Fibroblast of the conjunctiva (primary cell): ENCODE results near the gene TMEM14A.
A peak's percentile ranks its signal among the peaks of the same experiment; 100 is the strongest.
"Not testable (repeated sequence)": the region's sequence is repeated elsewhere in the genome, so short reads cannot be mapped to it uniquely, and the experiment has no call there.

ENCODE experiments used
- DNase-seq: peaks from one replicate; pipeline ENCODE4 v3.0.0-alpha.2; 2010; ENCODE audit warnings: low read depth

The TMEM14A gene

DNA sequence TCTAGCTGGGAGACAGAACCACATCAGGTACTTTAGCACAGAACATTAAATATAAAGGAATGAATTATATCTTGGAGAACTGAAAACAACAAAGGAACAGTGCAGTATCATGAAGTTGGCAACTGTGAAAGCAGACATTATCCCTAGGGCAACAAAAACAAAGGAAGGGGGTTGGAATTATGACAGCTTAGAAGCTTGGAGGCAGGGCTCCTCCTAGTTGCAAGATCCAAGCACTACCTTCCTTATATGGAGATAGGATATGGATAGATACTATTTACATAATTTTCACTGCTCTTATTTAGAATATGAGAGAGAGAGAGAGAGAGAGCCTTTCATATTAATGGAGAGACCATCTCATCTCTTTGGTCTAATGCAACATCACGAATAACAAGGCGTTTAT is 27.0 kb downstream of the TMEM14A start:
- no peak for DNase-seq

DNA sequence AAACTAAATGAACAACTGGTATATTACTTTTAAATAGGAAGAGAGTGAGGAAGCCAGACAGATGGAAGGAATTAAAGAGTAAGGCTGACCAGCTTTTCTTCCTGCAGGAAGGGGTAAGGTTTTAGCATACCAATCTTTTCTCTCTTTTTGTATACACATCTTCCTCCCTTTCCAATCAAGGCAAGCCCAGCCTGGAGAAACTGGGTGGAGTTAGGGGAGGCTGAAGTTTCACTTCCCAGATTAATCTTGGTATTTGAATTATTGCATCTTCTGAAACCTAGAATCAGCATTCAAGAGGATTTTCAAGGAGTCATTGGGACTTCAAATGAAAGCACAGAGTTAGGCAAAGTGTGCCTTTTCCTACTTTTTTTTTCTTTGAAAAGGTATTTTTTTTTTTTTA is 33.1 kb downstream of the TMEM14A start:
- DNase-seq, result no peak

DNA sequence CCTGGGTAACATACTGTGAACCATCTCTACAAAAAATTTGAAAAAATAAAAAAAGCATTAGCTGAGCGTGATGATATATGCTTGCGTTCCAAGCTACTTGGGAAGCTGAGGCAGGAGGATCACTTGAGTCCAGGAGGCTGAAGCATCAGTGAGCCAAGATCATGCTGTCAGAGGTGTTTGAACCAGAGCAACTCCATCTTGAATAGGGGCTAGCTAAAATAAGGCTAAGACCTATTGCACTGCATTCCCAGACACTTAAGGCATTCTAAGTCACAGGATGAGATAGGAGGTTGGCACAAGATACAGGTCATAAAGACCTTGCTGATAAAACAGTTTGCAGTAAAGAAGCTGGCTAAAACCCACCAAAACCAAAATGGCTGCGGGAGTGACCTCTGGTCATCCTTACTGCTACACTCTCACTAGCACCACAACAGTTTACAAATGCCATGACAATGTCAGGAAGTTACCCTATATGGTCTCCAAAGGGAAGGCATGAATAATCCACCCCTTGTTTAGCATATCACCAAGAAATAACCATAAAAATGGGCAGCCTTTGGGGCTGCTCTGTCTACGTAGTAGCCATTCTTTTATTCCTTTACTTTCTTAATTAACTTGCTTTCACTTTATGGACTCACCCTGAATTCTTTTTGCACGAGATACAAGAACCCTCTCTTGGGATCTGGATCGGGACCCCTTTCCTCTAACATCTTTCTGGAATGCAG is 34.0 kb downstream of the TMEM14A start:
- DNase-seq, result not testable (repeated sequence)

DNA sequence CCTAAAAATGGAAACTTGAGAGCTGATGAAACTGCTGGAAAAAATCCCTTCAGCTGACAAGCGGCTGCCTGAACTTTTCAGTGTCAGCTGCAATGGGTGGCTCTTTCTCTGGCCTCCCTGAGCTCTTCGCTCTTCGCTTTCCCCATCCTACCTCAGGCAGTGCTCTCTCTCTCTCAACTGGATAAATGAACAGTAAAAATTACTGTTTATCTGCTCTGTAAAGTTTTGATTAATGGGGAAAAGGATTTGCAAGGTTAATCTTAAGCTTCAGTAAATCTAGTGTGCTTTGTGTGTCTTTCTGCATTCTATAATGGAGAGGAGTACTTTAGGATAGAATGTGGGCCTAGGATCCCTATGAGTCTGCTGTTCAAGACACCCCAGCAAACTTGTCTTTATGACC is 35.1 kb downstream of the TMEM14A start:
- DNase-seq, result no peak

DNA sequence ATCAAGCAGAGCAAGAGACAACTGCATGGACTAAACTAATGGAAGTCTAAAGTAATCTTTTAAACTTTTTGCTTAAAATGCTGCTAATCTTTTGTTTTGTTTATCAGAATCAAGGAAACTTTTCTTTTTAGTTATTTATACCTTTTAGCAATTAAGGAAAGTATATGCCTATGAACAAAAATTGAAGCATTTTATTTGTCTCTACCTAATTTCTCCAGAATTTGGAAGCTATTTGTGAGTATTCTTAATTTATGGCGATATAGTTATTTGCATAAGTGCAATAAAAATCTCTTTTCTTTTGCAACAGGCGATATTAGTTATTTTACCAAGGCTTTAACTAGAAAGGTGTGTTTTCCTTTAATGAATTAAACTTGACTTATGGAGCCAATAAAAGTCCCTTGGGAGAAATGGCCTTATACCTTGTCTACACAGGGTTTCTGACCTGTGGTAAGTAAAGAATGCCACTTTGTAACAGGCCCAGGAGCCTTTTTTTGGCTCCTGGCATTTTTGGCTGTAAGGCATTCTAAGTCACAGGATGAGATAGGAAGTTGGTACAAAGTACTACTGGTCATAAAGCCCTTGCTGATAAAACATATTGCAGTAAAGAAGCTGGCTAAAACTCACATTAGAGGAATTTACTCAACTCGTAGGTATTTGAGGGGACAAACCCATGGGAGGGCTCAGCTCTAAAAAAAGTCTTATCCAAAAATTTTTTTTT is 37.2 kb downstream of the TMEM14A start:
- no peak for DNase-seq

DNA sequence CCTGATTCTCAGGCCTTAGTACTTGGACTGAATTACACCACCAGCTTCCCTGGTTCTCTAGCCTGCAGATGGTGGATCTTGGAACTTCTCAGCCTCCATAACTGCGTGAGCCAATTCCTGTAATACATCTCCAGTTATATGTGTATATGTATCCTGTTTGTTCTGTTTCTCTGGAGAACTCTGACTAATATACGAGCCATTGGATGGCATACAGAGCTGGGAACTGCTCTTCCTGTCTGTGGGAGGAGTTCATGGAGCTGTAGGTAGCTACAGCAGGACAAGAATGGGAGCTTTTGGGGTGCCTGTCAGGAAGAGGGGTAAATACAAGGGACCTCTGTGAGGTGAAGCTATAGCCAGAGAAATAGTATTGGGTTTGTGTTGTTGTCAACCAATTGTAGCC is 41.2 kb downstream of the TMEM14A start:
- no peak for DNase-seq

DNA sequence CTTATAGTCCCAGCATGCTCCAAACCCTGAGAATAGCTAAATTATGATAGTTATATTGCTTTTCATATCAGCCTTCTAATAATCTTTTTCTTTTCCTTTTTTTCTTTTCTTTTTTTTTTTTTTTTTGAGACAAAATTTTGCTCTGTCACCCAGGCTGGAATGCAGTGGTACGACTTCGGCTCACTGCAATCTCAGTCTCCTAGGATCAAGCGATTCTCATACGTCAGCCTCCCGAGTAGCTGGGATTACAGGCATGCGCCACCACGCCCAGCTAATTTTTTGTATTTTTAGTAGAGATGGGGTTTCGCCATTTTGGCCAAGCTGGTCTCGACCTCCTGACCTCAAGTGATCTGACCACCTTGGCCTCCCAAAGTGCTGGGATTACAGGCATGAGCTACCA is 43.8 kb downstream of the TMEM14A start:
- DNase-seq, result not testable (repeated sequence)

DNA sequence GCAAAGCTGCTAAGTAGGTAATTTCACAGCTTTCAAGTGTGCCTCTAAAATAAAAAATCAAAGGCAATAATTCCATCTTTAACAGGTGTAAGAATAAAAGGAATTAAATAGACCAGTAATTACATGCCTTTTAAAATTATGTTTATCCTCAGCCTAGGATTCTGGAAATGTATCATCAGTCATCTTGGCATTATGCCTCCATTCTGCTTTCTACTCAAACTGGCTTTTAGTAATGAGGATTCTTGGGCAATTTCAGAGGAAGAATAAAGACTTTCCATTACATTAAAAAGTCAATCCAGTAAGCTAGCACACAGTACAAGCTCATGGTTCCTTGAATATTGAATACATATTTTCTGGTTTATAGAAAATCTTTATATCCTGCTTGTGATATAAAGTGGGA is 47.6 kb downstream of the TMEM14A start:
- DNase-seq, result no peak

DNA sequence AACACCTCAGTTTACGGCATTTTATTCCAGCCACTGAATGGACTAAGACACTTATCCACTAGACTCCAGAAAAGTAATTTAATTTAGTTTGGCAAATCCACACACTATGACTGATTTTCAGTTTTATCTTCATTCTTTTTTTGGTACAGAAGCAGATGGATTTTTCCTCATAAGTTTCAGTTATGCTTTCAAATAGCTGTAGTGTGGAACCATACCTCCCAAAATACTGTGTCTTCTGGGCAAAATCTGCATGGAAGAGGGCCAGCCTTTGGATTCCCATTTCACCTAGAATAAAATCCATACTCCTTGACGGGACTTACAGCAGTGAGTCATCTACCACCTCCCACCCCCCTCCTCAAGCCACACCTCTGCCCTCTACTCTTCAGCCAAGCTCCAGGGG is 49.4 kb downstream of the TMEM14A start:
- no peak for DNase-seq

DNA sequence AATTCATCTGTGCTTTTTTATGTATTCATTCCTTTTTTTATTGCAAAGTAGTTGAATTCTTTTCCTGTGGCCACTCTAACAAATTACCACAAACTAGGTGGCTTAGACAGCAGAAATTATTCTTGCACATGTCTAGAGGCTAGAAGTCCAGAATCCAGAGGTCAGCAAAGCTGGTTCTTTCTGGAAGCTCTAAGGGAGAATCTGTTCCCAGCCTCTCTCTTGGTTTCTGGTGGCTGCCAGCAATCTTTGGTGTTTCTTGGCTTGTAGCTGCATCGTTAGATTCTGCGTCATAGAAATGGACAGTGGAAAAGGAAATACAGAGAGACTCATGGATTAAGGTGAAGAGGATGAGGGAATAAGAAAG is 53.1 kb downstream of the TMEM14A start:
- no peak for DNase-seq

DNA sequence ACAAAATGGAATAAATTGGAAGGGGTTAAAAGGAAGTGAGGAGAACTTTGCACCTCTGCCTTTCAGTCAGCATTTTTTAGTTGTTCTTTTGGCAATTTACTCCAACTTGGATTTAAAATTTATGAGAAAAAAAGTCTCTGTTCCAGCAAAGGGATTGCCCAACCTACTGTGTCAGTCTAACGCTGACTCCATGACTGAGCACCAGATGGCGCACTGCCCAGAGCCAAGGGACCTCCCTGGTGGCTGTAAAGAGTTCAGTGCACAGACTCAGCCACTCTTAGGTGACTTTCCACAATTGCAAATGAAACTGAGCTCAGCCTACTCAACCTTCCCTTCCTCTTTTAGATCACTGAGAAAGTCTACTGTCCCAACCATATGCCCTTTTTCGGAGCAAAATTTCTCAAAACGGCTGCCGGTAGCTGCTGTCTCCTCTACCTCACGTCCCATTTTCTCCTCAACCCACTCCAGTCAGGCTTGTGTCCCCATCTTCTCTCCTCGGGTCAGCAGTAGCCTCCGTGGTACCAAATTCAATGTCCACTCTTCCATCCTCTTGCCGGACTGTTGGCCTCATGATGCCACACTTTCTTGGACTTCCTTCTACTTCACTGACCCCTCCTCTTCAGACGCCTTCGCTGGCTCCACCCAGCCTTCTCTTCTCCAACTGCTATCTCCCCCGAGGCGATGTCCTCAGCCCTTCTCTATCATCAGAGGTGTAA is 53.7 kb downstream of the TMEM14A start:
- peak; percentile 32 for DNase-seq

DNA sequence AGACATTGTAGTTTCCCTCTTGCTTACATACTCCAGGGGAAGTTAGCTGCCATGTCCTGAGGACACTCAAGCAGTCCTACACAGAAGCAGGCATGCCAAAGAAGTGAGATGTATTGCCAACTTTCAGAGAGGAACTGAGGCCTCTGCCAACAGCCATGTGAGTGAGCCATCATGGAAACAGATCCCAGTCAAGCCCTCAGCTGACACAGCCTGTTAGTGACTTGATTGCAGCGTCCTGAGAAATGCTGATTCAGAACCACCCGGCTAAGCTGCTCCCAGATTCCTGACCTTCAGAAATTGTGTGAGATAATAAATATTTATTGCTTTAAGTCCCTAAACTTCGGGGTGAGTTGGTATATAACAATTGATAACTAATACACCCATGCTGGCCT is 54.2 kb downstream of the TMEM14A start:
- no peak for DNase-seq

DNA sequence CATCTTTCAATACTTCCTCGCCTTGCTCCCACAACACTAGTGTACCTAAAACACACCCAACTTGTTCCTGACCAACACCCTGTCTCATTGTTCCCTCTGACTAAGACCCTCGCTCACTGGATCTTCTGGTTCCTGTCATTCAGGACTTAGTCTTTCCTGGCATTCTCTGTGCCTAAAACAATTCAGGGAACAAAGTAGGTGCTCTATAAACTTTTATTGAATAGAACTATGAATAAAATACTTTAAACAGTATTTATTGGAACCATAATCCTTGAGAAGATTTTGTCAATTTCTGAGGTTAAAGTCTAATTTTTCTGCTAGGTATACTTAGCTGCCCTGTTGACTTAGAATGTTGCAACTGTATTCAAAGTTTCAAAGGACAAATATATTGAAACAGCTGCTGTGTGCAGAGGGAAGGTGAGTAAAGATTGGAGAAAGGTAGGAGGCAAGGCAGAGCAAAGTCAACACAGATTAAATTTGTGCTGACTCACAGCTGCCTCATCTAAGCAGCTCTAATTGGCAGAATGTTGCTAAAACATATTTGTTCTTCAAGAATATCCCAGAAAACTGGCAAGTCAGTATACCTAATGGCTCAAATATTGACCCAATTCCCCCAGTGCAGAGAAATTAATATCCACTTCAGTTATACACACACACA is 54.8 kb downstream of the TMEM14A start:
- DNase-seq, result no peak

DNA sequence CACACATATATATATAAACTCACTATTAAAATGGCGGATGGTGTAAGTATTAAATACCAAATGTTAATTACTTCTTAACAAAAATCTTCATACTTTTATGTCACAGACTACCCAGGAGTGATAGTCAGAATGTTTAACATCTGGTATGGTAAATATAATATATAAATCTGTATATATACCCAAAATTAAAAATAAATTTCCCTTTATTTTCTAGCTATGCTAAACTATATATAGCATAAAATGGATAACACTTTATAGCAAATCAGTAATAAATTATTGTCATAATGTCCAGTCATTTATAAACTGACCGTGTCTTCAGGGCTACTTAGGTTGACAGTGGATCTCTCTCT is 55.3 kb downstream of the TMEM14A start:
- no peak for DNase-seq

DNA sequence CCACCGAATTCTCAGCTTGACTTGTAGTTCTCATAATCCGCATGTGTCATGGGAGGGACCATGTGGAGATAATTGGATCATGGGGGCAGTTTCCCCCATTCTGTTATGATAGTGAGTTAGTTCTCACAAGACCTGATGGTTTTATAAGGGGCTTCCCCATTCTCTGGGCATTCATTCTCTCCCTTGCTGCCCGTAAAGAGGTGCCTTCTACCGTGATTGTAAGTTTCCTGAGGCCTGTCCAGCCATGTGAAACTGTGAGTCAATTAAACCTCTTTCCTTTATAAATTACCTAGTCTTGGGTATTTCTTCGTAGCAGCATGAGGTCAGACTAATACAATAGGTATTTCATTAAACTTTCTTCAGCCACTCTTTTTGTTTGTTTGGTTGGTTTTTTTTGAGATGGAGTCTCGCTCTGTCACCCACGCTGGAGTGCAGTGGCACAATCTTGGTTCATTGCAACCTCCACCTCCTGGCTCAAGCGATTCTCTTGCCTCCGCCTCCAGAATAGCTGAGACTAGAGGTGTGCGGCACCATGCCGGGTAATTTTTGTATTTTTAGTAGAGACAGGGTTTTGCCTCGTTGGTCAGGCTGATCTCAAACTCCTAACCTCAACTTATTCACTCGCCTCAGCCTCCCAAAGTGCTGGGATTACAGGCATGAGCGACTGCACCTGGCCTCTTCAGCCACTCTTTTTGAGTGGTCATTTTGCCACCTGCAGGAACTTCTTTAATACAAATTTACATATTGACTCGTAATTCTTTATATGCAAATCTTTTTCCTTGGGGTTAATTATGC is 56.0 kb downstream of the TMEM14A start:
- DNase-seq, result no peak

DNA sequence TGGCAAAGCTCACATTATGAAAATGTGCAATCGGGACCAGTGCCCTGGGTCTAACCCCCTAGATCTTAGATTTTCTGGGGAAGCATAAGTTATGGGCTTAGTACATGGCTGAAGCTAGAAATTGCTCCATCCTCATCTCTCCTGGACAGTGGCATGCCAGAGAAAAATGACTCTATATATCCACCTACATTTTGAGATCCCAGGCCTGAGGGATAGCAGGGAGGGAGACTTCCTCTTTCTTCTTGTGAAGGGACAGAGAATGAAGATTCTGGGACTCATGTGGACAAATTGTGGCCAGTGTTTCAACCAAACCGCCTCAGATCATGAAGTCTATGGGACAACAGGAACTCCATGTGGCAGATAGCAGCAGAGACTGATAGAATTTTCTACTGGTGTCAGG is 57.0 kb downstream of the TMEM14A start:
- no peak for DNase-seq

DNA sequence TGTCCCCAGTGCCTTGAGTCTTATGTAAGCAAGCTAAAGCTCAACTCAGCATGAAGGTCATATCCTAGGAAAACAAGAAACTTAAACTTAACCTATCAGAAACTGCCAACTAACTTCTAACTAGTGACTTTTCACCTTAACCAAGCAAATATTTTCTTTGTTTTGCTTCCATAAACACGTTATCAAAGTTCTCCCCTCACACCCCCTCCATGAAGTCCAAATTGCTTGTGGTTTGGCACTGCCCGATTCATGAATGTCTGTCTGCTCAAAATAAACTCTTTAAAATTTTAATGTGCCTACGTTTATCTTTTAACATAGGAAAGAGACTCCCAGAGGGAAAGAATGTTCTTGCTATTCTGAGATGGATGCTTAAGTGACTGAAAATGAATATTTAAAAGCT is 57.5 kb downstream of the TMEM14A start:
- DNase-seq, result no peak

DNA sequence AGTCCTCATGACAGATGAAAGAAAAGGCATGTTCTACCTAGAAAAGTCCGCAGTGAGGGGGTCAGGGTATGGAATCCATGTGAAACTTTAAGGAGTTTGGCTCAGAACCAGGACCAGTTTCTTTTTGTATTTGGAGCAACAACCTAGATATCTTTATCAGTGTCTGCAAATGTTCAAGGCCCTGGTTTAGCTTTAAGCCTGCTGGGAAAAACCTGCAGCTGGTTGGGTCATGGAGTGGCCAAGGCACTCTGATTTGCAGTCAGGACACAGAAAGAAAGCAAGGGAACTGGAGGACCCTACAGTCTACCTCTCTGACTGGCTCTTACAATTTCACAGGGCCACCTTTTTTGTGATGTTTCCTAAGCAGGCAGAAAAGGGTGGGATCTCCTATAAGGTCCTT is 58.7 kb downstream of the TMEM14A start:
- no peak for DNase-seq

DNA sequence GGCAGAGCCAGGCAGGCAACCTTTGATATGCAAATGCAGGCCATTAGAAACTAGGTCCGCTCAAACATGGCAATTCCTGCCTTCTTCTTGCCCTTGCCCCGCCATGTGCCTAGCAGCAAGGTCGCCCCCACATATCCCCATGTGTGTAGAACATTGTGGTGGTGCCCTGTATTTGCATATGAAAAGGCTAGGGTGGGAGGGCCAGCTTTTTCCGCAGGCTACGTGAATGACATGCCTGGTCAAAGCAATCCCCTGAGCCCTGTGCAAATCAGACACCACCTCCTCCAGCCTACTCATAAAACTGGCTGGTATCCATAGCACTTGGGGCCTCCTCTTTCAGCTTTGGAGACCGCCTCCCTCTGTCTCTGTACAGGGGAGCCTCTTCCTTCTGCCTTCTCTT is 60.8 kb downstream of the TMEM14A start:
- DNase-seq, result no peak

DNA sequence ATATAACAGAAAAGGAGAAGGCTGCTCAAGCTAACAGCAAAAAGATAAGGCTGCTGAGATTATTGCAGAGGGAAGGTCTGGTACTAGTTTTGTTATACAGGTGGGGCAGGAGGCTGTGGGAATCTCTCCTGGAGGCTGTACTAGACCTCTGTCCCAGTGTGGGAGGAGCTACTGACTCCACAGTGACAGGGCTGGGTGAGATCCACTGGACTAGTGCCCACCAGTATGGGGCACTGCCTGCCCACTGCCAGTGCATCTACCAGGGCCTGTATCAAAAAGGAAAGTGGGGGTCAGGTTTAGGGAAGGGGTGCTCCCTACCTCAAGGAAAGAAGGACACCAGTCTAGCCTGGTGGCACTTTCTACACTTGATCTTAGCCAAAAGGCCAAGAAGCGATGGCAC is 62.3 kb downstream of the TMEM14A start:
- DNase-seq, result no peak

DNA sequence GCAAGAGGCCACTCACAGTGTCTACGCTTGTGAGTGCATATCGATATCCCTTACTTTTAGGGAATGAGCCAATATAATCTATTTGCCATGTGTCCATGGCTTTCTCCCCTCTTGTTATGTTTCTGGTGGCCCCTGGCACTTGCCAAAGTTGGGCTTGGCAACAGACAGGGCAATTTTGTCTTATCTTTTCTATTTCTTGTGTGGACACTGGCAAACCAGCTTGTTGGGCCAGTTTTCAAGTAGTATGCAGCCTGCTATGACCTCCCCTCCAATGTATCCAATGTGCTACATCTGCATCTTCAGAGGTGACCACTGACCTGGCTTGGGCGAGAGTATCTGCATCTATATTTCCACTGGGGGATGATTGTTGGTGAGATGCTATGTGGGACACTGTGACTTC is 63.2 kb downstream of the TMEM14A start:
- no peak for DNase-seq

DNA sequence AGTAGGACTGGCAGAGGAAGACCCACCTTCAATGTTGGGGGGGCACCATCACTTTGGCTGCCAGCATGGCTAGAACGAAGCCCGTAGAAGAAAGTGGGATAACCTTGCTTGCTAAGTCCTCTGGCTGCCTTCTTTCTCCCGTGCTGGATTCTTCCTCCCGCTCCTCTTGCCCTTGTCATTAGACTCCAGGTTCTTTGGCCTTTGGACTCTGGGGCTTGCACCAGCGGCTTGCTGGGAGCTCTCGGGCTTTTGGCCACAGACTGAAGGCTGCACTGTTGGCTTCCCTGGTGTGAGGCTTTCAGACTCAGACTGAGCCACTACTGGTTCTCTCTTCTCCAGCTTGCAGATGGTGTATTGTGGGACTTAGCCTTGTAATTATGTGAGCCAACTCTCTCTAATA is 64.2 kb downstream of the TMEM14A start:
- DNase-seq, result no peak
